Liver (tissue), 9 donors: ENCODE results near the gene DEPDC5. TPM values are rescaled to one million over a fixed set of nuclear protein-coding genes. Genes with fewer than 3 reads are reported as not detected.
"Not testable (repeated sequence)": the region's sequence is repeated elsewhere in the genome, so short reads cannot be mapped to it uniquely, and the experiment has no call there.

Source experiments
- DNase-seq: peaks from one replicate; pipeline ENCODE4 v3.0.0-alpha.2; 2017; ENCODE audit warnings: low spot score
- H3K27ac ChIP-seq, 2 donors: one replicate each; pipeline ENCODE4 v1.7.0; 2013; ENCODE audit warnings: inconsistent platforms in 2 of 2, low read length in 2 of 2, control low read depth in 1 of 2, low read depth in 1 of 2, mild to moderate bottlenecking in 1 of 2
- H3K27me3 ChIP-seq, 4 donors: one replicate each; pipeline versions ENCODE4 v1.6.1 to v1.7.0; 2013; ENCODE audit warnings: low read length in 3 of 4, inconsistent platforms in 1 of 4, mild to moderate bottlenecking in 1 of 4, moderate library complexity in 1 of 4; ENCODE audit not compliant: control insufficient read depth in 4 of 4, insufficient read depth in 4 of 4
- H3K36me3 ChIP-seq, 4 donors: one replicate each; pipeline versions ENCODE4 v1.6.1 to v1.7.0; 2013; ENCODE audit warnings: low read length in 3 of 4, mild to moderate bottlenecking in 3 of 4, low read depth in 1 of 4, moderate library complexity in 1 of 4; ENCODE audit not compliant: control insufficient read depth in 4 of 4, insufficient read depth in 3 of 4
- H3K4me1 ChIP-seq, 4 donors: one replicate each; pipeline versions ENCODE4 v1.6.1 to v1.7.0; 2013; ENCODE audit warnings: low read length in 3 of 4, mild to moderate bottlenecking in 3 of 4, moderate library complexity in 1 of 4; ENCODE audit not compliant: control insufficient read depth in 4 of 4, insufficient read depth in 4 of 4
- H3K4me3 ChIP-seq, 3 donors: one replicate each; pipeline versions ENCODE4 v1.6.1 to v1.7.0; 2013; ENCODE audit warnings: low read length in 3 of 3, control low read depth in 1 of 3, low read depth in 1 of 3, mild to moderate bottlenecking in 1 of 3
- H3K9ac ChIP-seq, 2 donors: one replicate each; pipeline ENCODE4 v1.7.0; 2013; ENCODE audit warnings: low read length in 2 of 2, mild to moderate bottlenecking in 2 of 2, moderate library complexity in 2 of 2, control low read depth in 1 of 2, low read depth in 1 of 2
- H3K9me3 ChIP-seq, 4 donors: one replicate each; pipeline versions ENCODE4 v1.6.1 to v1.7.0; 2013; ENCODE audit warnings: low read length in 3 of 4; ENCODE audit not compliant: control insufficient read depth in 4 of 4
- EGR1 ChIP-seq, 2 donors: IDR thresholded peaks; 2 replicates each; pipeline ENCODE4 v1.6.1; 2016 to 2018; ENCODE audit warnings: antibody characterized with exemption in 2 of 2, low read depth in 2 of 2
- FOXA1 ChIP-seq: IDR thresholded peaks from 2 replicates; pipeline ENCODE4 v1.6.1; 2016; ENCODE audit warnings: antibody characterized with exemption
- FOXA2 ChIP-seq: IDR thresholded peaks from 2 replicates; pipeline ENCODE4 v1.6.1; 2016; ENCODE audit warnings: antibody characterized with exemption
- GABPA ChIP-seq, 2 donors: IDR thresholded peaks in 1 of 2; conservative IDR thresholded peaks in 1 of 2; 2 replicates each; pipeline ENCODE4 v1.6.1; 2016; ENCODE audit warnings: antibody characterized with exemption in 2 of 2, mild to moderate bottlenecking in 1 of 2, moderate library complexity in 1 of 2
- HNF4A ChIP-seq, 2 donors: conservative IDR thresholded peaks; 2 replicates each; pipeline ENCODE4 v1.6.1; 2016; ENCODE audit warnings: antibody characterized with exemption in 2 of 2, mild to moderate bottlenecking in 2 of 2
- HNF4G ChIP-seq: IDR thresholded peaks from 2 replicates; pipeline ENCODE4 v1.6.1; 2016; ENCODE audit warnings: antibody characterized with exemption
- JUND ChIP-seq, 2 donors: IDR thresholded peaks; 2 replicates each; pipeline ENCODE4 v1.6.1; 2016; ENCODE audit warnings: antibody characterized with exemption in 2 of 2
- NR2F2 ChIP-seq: IDR thresholded peaks from 2 replicates; pipeline ENCODE4 v1.6.1; 2016; ENCODE audit warnings: antibody characterized with exemption
- RAD21 ChIP-seq, 2 donors: IDR thresholded peaks; 2 replicates each; pipeline ENCODE4 v1.6.1; 2016; ENCODE audit warnings: antibody characterized with exemption in 2 of 2, mild to moderate bottlenecking in 2 of 2
- RXRA ChIP-seq, 2 donors: IDR thresholded peaks; 2 replicates each; pipeline ENCODE4 v1.6.1; 2017 to 2018; ENCODE audit warnings: antibody characterized with exemption in 2 of 2, mild to moderate bottlenecking in 1 of 2
- SP1 ChIP-seq: IDR thresholded peaks from 2 replicates; pipeline ENCODE4 v1.6.1; 2018; ENCODE audit warnings: antibody characterized with exemption, mild to moderate bottlenecking
- TAF1 ChIP-seq: conservative IDR thresholded peaks from 2 replicates; pipeline ENCODE4 v1.6.1; 2016; ENCODE audit warnings: antibody characterized with exemption, mild to moderate bottlenecking
- WGBS: extraction: QIAGEN DNeasy Blood & Tissue Kit; methylation state at CpG from one replicate; pipeline ENCODE4 v1.1.7; 2013; 5-methylcytosine and 5-hydroxymethylcytosine counted together
- polyA plus RNA-seq, 2 donors: library from polyadenylated mRNA; stranded (reverse) in 1 of 2; unstranded in 1 of 2; fragments of 200-250 nt in 1 of 2; fragments of >200 nt in 1 of 2; fragmentation: Nextera tagmentation in 1 of 2; extraction: Ambion mirVana in 1 of 2; gene quantifications; one replicate each; pipeline versions ENCODE4 v1.2.1 to v1.2.3, GENCODE V29; 2013 to 2015
- total RNA-seq, 2 donors: library from RNA; depleted of rRNA; stranded (reverse); fragments of >200 nt; gene quantifications; one replicate each; pipeline ENCODE4 v1.2.3, GENCODE V29; 2014
- TF ChIP-seq, protein P1 (sequence below): IDR thresholded peaks from 2 replicates; pipeline ENCODE4 v1.6.1; 2016; ENCODE audit warnings: antibody characterized with exemption
- TF ChIP-seq, protein P2 (sequence below): fragments of 150-350 bp; IDR thresholded peaks from 2 replicates; pipeline ENCODE4 v1.5.1; 2017; ENCODE audit warnings: improper control_type of control experiment, low read depth, low read length; ENCODE audit not compliant: missing input control
- TF ChIP-seq, protein P3 (sequence below): IDR thresholded peaks from 2 replicates; pipeline ENCODE4 v1.6.1; 2016; ENCODE audit warnings: antibody characterized with exemption
- TF ChIP-seq, protein P4 (sequence below): IDR thresholded peaks from 2 replicates; pipeline ENCODE4 v1.6.1; 2016; ENCODE audit warnings: antibody characterized with exemption
- TF ChIP-seq, protein P5 (sequence below): IDR thresholded peaks from 2 replicates; pipeline ENCODE4 v1.6.1; 2016; ENCODE audit warnings: antibody characterized with exemption, mild to moderate bottlenecking
- donor health status: healthy.
- donor health status: healthy.
- donor health status: healthy.
- donor health status: healthy.
- donor health status: healthy.

The DEPDC5 gene
- total and polyA plus RNA-seq, 4 donors: 5.5 to 19.4 (median 12.6) TPM

DNA sequence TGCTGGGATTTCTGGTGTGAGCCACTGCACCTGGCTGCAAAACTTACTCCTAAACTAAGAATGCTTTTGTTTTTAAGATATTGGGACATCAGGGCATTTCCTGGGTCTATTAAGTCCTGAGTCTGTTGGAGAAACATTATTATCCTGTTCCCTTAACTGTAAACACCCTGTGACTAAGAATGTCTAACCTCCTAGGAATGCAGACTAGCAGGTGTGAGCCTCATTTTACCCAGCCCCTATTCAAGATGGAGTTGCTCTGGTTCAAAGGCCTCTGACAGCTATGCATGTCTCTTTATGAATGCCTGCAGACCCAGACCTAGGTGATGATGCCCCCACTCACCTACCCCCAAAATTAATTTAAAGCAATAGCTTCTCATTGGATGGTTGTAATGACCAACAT, 46.2 kb downstream of the DEPDC5 start:
- DNase-seq: no peak
- peaks cover 0 to 3% (median 0%) of the 10 kb centered on the region in 4 donors for H3K4me1 ChIP-seq
- H3K27ac ChIP-seq: no peak overlapping the region
- no peak overlapping the region for H3K9ac ChIP-seq
- TF ChIP-seq, protein P1, sequence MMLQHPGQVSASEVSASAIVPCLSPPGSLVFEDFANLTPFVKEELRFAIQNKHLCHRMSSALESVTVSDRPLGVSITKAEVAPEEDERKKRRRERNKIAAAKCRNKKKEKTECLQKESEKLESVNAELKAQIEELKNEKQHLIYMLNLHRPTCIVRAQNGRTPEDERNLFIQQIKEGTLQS: no peak
- TF ChIP-seq, protein P2, sequence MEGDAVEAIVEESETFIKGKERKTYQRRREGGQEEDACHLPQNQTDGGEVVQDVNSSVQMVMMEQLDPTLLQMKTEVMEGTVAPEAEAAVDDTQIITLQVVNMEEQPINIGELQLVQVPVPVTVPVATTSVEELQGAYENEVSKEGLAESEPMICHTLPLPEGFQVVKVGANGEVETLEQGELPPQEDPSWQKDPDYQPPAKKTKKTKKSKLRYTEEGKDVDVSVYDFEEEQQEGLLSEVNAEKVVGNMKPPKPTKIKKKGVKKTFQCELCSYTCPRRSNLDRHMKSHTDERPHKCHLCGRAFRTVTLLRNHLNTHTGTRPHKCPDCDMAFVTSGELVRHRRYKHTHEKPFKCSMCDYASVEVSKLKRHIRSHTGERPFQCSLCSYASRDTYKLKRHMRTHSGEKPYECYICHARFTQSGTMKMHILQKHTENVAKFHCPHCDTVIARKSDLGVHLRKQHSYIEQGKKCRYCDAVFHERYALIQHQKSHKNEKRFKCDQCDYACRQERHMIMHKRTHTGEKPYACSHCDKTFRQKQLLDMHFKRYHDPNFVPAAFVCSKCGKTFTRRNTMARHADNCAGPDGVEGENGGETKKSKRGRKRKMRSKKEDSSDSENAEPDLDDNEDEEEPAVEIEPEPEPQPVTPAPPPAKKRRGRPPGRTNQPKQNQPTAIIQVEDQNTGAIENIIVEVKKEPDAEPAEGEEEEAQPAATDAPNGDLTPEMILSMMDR: no peak
- TF ChIP-seq EGR1 (IDR thresholded peaks at IDR 0.05; ENCODE audit: low read depth in 2 of 2) (no peak), TAF1 (no peak), SP1 (no peak), RAD21 (IDR thresholded peaks at IDR 0.05) (no peak), JUND (IDR thresholded peaks at IDR 0.05) (no peak), HNF4G (no peak), RXRA (IDR thresholded peaks at IDR 0.05) (no peak), NR2F2 (no peak), FOXA2 (no peak), FOXA1 (no peak), HNF4A (conservative IDR thresholded peaks at IDR 0.05) (no peak), GABPA (IDR thresholded peaks at IDR 0.05 in 1 of 2, conservative IDR thresholded peaks at IDR 0.05 in 1 of 2) (no peak)
- TF ChIP-seq, protein P3, sequence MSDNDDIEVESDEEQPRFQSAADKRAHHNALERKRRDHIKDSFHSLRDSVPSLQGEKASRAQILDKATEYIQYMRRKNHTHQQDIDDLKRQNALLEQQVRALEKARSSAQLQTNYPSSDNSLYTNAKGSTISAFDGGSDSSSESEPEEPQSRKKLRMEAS: no peak
- TF ChIP-seq, protein P4, sequence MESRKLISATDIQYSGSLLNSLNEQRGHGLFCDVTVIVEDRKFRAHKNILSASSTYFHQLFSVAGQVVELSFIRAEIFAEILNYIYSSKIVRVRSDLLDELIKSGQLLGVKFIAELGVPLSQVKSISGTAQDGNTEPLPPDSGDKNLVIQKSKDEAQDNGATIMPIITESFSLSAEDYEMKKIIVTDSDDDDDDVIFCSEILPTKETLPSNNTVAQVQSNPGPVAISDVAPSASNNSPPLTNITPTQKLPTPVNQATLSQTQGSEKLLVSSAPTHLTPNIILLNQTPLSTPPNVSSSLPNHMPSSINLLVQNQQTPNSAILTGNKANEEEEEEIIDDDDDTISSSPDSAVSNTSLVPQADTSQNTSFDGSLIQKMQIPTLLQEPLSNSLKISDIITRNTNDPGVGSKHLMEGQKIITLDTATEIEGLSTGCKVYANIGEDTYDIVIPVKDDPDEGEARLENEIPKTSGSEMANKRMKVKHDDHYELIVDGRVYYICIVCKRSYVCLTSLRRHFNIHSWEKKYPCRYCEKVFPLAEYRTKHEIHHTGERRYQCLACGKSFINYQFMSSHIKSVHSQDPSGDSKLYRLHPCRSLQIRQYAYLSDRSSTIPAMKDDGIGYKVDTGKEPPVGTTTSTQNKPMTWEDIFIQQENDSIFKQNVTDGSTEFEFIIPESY: no peak
- TF ChIP-seq, protein P5, sequence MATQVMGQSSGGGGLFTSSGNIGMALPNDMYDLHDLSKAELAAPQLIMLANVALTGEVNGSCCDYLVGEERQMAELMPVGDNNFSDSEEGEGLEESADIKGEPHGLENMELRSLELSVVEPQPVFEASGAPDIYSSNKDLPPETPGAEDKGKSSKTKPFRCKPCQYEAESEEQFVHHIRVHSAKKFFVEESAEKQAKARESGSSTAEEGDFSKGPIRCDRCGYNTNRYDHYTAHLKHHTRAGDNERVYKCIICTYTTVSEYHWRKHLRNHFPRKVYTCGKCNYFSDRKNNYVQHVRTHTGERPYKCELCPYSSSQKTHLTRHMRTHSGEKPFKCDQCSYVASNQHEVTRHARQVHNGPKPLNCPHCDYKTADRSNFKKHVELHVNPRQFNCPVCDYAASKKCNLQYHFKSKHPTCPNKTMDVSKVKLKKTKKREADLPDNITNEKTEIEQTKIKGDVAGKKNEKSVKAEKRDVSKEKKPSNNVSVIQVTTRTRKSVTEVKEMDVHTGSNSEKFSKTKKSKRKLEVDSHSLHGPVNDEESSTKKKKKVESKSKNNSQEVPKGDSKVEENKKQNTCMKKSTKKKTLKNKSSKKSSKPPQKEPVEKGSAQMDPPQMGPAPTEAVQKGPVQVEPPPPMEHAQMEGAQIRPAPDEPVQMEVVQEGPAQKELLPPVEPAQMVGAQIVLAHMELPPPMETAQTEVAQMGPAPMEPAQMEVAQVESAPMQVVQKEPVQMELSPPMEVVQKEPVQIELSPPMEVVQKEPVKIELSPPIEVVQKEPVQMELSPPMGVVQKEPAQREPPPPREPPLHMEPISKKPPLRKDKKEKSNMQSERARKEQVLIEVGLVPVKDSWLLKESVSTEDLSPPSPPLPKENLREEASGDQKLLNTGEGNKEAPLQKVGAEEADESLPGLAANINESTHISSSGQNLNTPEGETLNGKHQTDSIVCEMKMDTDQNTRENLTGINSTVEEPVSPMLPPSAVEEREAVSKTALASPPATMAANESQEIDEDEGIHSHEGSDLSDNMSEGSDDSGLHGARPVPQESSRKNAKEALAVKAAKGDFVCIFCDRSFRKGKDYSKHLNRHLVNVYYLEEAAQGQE: no peak
- no peak overlapping the region for H3K4me3 ChIP-seq
- no peaks in the 10 kb centered on the region for H3K27me3 ChIP-seq
- H3K9me3 ChIP-seq: no peaks in the 10 kb centered on the region
- H3K36me3 ChIP-seq: peaks cover 13 to 59% (median 51%) of the 10 kb centered on the region in 4 donors

DNA sequence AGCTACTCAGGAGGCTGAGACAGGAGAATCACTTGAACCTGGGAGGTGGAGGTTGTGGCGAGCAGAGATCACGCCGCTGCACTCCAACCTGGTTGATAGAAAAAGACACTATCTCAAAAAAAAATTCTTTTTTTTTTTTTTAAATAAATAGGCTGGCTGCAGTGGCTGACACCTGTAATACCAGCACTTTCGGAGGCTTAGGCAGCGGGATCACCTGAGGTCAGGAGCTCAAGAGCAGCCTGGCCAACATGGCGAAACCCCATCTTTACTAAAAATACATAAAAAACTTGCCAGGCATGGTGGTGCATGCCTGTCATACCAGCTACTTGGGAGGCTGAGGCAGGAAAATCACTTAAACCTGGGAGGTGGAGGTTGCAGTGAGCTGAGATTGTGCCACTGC, 47.0 kb downstream of the DEPDC5 start:
- DNase-seq: not testable (repeated sequence)
- whole genome bisulfite sequencing: 98% methylated on average over 6 of the region's 6 CpGs

More for the DNA sequence above, 47.0 kb downstream of the DEPDC5 start:
- H3K27me3 ChIP-seq, H3K9ac ChIP-seq, H3K4me3 ChIP-seq, H3K9me3 ChIP-seq, H3K4me1 ChIP-seq, H3K27ac ChIP-seq: not testable (repeated sequence)
- H3K36me3 ChIP-seq: peaks cover 13 to 67% (median 55%) of the 10 kb centered on the region in 4 donors
